Activated CD4-positive, alpha-beta T cell treated with anti-CD3 and anti-CD28 coated beads for 24 hours (primary cell): ENCODE data around the gene ALG14.

ENCODE experiments used
- DNase-seq, 2 donors: peaks; one replicate each; pipeline ENCODE4 v3.0.0-alpha.2; 2020; ENCODE audit warnings: low read depth in 2 of 2

ALG14 gene

DNA sequence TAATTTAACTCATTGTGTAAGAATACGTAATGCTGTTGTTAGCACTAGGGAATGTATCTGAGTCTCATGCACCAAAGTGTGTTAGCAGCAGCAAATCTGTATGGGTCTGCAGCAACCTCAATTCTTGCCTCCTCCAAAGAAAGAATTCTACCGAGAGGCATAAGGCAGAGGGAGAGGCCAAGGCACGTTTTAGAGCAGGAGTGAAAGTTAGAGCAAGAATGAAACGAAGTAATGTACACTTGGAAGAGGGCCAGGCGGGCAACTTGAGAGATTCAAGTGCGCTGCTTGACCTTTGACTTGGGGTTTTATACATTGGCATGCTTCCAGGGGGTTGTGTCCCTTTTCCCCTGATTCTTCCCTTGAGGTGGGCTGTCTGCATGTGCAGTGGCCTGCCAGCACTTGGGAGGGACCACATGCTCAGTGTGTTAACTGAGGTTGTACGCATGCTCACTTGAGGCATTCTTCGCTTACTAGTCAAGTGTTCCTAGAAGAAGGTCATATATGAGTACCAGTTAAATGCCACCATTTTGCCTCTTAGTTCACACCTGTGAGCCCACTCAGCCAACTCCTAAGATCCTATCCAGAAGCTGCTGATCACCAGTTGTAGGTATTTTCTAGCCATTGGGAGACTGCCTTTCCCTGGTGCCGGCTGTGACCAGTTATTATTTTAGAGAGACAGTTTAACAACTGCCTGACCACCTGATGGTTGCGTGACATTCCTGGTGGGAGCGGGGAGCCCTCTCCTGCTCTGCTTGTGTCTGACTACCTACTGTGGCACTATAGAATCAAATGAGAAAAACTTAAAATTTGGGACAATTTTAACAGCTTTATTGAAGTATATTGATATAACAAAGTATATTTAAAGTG is 143.2 kb downstream of the ALG14 start:
- no peak for DNase-seq

DNA sequence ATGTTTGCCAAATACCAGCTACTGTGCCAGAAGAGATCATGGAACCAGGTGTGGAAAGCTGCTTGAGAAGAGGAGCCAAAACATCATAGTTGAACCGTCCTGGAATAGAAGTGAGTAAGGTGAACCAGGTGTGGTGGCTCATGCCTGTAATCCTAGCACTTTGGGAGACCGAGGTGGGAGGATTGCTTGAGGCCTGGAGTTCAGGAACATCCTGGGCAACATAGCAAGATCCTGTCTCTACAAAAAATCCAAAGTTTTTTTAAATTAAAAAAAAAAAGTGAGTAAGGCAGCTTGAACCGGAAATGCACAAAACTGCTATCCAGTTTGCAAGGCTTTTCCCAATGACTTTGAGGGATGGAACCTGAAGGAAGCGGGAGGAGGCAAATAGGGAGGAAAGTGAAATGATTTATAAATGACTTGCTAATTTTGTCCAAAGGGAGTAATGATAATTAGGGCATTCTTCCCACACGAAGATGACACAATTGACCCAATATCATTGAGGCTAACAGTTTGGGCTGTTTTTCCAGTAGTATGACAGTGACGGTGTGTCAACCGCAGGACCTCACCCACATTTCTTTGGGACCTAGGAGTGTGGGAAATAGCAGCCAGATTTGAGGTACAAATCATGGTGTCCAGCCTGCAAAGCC is 144.3 kb downstream of the ALG14 start:
- no peak for DNase-seq

DNA sequence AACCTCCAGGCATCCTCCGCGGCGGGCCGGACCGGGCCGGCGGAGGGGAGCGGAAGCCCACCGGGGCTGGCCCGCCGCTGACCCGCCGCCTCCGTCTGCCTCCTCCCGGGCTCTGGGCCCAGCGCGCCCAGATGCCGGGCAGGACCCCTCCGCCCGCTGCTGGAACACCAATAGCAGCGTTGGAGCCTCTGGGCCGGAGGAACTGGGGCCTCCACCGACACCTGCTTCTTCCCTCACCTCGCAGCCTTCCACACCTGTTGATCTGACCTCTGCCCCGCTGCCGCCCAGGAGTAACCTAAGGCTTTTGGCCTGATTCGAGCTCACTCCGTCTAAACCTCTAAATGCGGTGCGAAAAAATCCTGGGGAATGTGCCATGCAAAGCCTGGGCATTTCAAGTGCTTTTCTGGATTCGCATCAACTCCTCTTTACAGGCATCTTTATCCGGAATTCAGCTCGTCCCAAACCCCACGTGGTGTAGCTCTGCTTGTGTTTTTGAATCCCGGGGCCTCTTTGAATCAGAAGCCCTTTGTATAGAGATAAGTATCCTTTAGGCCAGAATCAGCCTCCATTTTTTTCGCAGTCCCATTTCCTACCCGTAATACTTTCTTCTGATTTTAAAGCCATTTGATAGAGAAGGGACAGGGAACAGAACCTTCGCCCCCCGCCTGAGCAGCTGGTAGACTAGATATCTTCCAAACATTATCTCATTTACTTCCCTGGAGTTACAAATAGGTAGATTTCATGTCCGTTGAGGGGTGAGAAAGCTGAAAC is 145.2 kb downstream of the ALG14 start:
- no peak for DNase-seq

DNA sequence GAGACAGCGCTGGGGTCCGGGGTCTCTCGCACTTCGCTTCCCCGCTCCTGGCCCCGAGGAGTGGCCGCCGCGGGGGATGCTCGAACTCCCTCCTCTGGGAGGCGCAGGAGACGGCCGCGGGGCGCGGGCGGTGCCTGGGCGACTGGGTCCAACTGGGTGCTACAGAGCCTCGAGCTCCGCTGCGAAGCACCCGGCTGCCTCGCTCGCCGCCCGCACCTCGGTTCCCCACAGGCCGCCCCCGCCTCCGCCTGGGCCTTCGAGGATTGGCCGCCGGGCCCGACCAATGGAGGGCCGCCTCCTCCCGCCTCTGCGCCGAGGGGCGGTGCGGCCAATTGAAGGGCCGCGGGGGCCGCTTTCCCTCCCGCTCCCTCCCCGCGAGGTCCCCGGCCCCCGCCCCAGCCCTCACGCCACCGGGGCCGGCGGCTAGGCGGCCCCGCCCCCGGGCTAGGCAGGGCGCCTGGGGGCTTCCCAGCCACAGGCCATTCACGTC is 145.8 kb downstream of the ALG14 start, which contains the start of gene CNN3:
Gene CNN3, minus strand, starts transcription at position 196 of the 490 bp plus-strand sequence. CDS start 216 bp downstream, outside the sequence.
- DNase-seq, result peak; percentile 35 to 51

DNA sequence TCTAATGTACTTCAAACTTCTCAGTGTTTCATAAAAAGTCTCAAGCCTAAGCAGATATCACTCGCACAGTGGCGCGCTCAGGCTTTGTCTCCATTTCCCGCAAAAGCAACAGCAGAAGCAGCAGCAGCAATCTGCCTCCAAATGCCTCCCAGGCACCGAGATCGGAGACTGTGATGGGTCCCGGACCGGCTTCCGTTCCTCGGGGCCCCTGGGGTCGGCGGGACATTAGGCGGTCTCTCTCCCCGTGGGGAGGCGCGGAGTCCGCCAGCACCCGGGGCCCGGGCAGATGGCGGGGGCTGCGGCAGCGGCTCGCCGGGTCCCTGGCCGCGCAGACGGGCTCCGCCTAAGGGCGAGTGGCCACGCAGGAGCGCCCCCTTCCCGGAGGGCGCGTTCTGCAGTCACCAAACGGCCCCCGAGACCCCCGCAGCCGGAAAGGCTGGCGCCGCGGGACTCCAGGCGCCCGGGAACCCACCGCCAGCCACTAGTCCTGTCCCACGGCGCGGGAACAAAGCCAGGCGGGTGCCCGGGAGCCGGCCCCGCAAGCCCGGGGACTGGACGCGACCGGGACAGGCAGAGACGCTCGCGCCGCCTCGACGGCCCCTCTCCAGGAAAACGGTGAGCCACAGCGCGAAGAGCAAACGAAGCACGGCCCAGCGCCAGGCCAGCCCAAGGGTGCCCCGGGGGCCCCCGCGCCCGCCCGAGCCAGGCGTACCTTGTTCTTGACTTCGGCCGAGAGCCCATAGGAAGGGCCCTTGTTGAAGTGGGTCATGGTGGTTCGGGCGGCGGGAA is 146.4 kb downstream of the ALG14 start:
- DNase-seq, result peak in 1 of 2 donors; percentile 8

DNA sequence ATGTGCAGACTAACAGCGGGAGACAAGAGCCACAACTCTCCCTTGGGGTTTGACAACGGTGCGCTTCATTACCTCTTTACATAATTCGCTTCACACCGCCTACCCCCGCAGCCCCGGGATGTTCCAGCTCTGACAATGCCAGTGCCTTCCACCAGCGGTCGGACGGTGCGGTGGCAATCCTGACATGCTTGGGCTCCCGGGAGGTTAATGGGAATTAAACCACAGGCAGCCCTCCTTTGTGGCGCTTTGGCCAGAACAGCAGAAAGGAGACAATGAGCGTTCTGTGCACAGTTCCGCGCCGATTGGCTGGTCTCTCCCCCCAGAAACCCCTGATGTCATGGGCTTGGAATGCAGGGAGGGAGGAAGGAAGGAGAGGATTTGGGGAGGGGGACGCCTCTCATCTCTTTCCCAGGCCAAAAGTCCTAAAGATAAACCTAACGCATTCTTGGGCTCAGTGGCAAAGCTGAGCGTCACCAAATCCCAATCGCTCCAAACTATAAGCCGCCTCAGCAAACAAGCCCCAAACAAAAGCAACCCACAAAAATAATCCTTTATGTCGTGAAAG is 147.1 kb downstream of the ALG14 start:
- no peak for DNase-seq

DNA sequence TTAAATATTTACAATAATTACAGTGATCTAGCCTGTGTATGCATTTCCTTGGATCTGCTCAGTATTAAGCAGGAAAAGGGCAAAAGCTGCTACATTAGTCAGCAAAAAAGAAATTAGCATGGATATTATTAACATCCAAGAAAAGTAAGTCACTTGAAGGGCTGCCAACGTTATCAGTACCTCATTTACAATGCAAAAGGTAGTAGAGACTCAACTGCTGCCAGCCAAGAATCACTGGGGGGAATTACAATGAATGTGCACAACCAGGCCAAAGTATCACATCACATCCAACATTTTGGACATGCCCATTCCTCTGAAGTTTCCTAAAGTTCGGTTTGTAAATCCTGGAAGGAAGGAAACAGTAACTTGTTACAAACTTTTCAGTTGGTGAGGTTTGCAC is 147.7 kb downstream of the ALG14 start:
- no peak for DNase-seq
